Astrocyte of the hippocampus (primary cell): ENCODE data around the gene NLRP8.
"Not testable (repeated sequence)": the region's sequence is repeated elsewhere in the genome, so short reads cannot be mapped to it uniquely, and the experiment has no call there.

ENCODE experiments used
- DNase-seq: peaks from one replicate; pipeline ENCODE4 v3.0.0; 2011; ENCODE audit warnings: low read depth, low spot score

Gene NLRP8

DNA sequence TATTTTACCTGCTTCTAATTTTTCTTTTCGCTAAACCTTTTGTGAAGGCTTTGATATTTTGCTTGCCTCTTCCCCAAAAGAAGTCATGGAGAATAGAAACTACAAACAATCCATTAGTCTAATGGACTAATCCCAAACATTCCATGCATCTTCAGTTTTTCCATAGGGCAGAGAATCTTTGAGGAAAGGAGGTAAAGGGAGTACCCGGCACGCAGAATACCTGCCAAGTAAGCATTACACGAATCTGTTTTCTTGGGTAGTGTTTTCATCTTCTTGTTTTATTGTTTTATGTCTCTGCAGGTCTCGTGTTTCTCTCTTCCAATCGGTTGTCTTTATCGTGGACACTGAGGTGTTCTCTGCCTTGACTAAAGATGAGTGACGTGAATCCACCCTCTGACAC lies at the start of gene NLRP8:
NLRP8 (plus strand) TSS at position 301 of the 400 bp plus-strand sequence.
- no peak for DNase-seq

DNA sequence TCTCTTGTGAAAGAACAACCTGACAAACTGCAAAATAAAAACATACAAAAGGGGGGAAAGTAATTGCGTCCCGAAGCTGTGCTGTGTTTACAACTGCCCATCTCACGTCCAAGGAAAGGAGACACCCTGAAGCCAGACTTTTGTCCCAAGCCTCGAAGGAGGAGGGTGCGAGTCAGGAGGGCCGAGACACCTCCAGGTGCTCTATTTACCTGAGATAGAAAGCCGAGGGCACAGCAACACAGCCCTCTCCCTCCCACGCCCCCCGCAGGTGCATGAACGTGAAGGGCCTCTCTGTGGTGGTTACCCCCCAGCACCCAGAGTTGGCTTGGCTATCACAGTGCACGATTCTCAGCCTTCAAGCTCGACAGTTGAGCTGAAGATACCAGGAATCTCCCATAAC lies 48.7 kb upstream of the NLRP8 start:
- no peak for DNase-seq

DNA sequence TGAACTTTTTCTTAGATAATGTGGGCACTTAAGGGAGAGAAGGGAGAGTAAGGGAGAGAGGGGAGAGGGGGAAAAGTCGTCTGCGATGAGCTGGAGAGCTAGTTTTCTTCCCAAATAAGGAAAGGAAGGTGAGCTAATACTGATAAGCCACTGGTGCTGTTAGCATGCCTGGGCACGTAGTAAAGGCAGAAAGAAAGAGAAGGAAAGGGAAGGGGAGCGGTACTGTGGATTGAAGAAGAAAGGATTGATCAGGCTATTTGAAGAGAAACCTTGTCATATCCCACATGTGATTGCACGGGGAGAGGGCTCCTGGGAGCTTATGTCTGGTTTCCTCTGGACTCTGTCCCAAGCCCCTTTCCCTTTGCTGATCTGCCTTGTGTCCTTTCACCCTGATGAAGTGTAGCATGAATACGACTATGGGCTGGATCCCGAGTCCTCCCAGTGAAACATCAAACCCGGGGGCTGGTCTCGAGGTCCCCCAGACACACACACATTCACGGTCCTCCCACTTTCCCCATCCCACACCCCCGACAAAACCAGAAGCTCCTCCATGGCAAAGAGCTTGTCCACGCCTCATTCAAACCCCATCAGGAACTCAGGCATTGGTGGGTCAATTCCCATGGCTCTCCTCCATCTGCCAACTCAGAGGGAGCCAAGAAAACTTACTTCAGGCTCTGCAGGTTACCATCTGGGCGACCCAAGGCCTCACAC lies 46.1 kb upstream of the NLRP8 start:
- no peak for DNase-seq

DNA sequence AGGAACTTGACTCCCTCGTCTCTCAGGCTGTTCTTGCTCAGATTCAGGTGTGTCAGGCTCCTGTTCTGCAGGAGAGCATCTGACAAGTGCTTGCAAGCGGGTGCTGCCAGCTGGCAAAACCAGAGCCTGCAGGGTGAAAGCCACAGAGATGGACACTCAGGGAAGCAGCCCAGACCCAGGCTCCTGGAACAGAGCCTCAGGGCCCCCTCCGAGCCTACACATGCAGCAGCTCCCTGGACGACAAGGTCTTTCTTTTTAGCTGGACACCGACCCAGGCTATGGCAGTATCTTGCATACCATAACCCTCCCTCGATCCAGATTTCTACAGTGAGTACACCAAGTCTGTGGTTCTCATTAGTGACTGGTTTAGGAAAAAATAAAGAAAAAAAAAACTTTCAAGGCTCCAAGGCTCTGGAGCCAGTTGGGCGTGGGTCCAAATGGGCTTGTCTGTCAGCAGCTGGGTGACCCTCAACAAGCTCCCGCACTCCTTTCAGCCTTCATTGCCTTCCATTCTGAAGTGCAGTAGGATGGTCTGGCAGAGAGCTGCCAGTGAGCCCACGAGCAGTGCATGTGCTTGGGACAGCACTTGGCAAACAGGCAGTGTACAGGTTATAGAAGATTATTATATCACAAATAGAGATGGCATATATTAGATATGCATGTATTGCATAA lies 45.4 kb upstream of the NLRP8 start:
- DNase-seq: no peak

DNA sequence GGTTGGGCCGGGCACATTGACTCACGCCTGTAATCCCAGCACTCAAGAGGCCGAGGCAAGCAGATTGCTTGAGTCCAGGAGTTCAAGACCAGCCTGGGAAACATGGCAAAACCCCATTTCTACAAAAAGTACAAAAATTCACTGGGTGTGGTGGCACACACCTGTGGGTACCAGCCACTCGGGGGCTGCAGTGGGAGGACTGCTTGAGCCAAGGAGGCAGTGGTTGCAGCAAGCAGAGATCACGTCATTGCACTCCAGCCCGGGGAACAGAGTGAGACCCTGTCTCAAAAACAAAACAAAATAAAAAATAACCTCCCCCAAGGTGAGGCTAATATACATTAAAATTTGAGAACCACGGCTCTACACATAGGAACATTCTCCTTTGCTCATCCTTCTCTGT lies 40.3 kb upstream of the NLRP8 start:
- no peak for DNase-seq

DNA sequence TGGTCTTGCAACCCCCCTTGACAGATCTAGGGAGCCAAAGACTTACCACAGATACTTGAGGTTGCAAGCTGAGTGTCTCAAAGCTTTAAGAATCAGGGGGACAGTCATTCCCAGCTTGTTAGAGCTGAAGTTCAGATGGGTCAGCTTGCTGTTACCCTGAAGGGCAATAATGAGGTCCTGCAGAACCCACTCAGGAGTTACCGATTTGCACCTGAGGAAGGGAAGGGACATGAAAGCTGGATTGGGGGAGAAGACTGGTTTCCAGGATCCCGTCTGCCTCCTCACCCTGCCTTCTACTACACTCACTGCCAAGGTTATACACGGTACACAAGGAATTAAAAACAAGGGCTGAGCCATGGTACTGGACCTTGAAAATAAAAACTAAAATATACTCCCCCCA lies 39.9 kb upstream of the NLRP8 start:
- DNase-seq: no peak

DNA sequence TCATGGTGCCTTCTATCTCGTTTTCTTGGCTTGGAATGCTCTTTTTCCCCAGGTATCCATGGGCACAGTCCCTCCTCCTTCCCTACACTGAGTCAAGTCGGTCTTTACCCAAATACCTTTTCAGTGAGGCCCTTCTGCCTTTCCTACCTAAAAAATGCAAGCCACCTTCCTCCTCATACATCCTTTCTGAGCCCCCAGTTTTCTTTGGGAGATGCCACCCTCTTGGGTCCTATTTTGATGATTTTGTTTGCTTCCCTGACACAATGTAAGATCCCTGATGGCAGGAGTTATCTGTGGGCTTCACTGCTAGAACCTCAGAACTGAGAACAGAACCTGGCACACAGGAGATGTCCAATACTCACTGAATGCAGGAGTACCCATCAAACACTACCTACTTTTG lies 37.8 kb upstream of the NLRP8 start:
- DNase-seq: no peak

DNA sequence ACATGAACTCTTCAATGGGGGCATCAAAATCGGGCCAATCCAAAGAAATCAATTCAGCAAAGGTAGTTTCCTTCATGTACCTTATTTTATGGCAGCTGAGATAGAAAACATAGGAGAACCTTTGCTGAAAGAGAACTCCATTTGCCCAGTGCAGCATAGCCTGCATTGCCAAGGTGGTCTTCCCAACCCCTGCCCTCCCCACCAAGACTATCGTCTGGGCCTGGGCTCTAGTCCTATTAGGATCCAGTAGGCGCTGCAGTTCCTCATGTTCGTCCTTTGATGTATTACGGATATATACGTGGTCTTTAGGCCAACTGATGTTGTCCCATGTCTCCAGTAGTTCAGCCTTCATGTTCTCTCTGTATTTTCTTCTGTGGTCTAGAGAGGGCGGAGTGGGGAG lies 34.7 kb upstream of the NLRP8 start:
- DNase-seq: no peak

DNA sequence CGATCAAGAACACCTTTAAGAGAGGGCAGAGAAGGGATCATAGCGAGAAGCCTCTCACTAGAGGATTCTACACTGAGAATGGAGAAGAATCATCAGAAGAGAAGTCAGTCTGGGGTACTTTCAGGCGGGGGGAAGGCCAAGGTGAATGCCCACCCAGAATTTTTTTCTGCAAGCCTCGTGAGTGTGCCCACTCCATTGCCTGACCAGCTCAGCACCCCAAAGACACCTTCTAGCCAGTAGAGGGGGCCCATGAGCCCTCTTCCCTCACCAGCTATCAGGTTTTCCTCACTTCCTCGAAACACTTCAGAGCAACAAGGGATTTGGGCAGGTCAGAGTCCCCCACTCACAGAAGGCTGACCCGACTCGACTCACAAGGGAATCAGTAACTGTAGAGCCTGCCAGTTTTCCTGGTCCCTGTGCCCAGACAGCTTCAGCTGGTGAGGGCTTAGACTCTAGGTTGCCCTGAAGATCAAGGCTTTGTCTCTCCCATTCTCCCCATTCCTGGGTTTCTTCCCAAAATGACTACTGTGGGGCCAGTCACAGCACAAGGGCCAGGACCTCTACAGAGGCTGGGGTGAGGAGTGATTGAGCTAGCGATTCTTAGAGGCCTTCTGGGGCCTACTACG lies 33.9 kb upstream of the NLRP8 start:
- no peak for DNase-seq

DNA sequence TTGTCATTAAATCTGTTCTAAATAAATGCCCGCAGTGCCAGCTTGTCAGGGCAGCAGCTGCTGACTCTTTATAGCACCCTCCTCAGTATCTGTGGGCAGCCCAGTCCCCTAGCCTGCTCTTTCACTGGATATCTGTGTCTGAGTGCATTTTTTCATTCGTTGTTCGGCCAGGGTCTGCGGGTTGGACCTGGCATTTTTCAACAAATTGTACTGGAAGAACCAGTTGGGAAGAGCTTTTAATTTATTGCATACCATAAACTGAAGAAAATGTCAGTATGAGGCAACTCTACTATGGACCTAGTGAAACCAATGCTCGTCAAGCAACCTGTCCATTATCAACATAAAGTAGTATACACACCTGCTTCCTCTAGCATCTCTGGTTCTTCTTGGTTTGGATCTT lies 24.1 kb upstream of the NLRP8 start:
- no peak for DNase-seq

DNA sequence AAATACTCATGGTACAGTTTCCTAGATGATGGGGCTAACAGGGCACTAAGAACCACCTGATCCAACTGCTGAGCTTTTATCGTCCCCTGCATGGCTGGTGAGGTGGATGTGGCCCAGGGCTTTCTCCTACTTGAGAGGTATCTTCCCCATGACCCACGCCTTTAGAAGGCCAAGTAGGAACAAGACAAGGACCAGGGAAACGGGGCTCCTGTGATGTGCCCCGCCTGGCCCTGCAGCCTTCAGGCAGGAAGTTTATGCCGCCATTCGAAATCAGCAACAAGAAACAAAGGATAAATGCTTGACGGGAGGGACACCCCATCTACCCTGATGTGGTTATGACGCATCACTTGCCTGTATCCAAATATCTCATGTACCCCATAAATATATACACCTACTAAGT lies 19.6 kb upstream of the NLRP8 start:
- no peak for DNase-seq

DNA sequence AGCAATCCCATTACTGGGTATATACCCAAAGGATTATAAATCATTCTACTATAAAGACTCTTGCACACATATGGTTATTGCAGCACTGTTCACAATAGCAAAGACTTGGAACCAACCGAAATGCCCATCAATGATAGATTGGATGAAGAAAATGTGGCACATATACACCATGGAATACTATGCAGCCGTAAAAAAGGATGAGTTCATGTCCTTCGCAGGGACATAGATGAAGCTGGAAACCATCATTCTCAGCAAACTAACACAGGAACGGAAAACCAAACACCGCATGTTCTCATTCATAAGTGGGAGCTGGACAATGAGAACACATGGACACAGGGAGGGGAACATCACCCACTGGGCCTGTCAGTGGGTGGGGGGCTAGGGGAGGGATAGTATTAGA lies 18.4 kb upstream of the NLRP8 start:
- DNase-seq: not testable (repeated sequence)

DNA sequence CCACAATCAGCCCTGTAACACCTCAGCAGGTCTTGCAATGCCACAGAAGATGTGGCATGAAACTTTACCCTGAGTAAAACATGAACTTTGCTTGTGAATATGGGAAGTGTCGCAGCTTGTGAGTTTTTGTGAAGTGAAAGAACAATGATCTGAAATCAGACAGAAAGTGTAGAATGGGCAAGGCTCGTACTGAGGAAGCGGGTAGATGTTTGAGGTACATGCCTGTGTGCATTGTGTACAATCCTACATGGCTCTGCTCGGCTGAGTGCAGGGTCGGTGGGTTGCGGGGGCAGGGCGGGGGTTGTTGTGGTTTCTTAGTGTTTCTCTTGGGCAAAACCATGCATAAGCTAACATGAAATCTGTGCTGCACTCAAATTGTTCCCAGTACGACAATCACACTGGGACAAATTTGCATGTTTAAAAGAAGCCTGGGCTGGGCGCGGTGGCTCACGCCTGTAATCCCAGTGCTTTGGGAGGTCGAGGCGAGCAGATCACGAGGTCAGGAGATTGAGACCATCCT lies 16.6 kb upstream of the NLRP8 start:
- no peak for DNase-seq

DNA sequence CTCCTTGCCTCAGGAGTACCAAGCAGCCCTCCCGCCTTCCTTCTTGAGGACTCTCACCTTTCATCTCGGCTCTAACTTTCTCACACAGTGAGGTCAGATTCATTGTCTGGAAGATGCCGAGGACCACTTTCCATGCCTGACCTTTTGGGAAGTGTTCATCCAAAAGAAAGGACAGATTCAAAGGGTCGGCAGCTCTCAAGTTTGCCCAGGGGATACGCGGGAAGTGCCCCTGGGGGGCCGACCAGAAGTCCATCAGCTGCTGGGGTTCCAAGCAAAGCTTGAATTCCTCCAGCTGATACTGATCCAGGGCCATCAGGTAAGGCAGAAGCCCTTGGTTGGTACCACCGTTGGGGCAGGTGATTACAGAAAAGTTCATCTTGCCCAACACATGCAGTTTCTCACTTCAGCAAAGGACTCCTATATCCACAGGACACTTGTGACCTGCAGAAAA lies 15.7 kb upstream of the NLRP8 start, which contains the start of gene NLRP13:
NLRP13 (minus strand) TSS at position 401 of the 451 bp plus-strand sequence; CDS start at position 376, 25 bp downstream.
- DNase-seq: no peak

DNA sequence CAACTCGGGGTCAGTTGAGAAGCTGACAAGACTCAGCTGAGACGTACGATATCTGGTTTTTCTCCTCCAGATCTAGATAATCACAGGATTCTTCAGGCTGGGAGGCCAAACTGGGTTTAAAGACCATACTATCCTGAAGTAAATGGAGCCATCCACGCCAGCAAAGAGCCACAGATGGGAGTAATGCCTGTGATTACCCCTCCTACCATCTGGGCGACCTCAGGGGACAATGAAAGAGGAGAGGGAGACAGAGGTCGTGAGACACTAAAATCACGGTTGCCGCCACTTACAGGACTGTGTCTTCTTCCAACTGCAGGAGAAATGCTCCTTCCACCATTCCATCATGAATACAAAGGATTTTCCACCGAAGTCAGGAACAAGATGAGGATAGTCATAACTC lies 12.4 kb upstream of the NLRP8 start:
- DNase-seq: no peak

DNA sequence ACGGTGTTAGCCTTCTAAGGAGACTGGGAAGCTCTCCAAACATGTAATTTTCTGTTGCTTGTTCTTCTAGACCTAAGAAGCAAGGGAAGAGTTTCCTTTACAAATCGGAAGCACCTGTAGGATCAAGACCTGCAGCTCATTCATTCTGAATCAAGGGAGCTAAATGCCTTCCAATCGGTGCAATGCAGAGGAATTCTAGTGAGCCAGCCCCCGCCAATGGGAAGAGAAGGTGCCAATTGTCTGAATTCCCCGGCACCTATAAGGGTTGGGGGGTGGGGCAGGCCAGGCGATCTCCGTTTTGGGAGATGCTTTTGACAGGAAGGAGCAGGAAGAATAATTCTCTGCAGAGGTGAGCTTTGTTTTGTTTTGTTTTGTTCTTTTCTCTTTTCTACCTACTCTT lies 8.4 kb upstream of the NLRP8 start:
- no peak for DNase-seq

DNA sequence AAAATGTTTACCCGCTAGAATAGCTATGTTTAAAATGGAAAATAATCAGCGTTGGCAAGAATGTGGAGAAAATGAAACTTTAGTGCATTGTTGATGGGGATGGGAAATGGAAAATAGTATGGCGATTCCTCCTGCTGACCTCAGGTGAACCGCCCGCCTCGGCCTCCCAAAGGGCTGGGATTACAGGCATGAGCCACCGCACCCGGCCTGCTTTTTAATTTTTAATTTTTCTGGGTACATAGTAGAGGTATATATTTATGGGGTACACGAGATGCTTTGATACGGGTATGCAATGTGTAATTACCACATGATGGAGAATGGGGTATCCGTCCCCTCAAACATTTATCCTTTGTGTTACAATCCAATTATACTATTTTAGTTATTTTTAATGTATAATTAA lies 7.3 kb upstream of the NLRP8 start:
- no peak for DNase-seq

DNA sequence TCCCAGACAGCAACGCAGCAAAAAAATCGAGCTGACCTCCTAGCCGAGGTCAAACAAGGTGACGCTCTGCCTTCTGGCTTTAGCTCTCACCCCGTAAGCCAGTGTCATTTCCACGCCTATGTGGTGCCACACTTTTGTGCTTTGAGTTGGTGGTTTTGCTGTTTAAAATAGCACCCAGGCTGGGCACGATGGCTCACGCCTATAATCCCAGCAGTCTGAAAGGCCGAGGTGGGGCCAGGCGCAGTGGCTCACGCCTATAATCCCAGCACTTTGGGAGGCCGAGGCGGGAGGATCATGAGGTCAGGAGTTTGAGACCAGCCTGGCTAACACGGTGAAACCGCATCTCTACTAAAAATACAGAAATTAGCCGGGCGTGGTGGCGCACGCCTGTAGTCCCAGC lies 2.9 kb downstream of the NLRP8 start:
- DNase-seq: not testable (repeated sequence)

DNA sequence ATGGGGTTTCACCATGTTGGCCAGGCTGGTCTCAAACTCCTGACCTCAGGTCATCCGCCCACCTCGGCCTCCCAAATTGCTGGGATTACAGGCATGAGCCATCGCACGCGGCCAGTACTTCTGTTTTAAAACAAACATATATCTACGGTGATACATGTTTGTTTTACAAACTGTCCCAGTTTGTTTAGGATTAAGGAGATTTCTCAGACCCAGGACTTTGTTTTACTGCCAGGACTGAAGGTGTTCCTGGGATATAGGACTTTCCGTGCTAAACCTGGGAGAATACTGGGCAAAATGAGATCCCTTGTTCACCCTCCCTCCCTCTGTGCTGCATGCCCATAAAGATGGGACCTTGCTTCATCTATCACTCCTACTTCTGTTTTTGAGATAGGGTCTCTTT lies 8.8 kb downstream of the NLRP8 start:
- no peak for DNase-seq

DNA sequence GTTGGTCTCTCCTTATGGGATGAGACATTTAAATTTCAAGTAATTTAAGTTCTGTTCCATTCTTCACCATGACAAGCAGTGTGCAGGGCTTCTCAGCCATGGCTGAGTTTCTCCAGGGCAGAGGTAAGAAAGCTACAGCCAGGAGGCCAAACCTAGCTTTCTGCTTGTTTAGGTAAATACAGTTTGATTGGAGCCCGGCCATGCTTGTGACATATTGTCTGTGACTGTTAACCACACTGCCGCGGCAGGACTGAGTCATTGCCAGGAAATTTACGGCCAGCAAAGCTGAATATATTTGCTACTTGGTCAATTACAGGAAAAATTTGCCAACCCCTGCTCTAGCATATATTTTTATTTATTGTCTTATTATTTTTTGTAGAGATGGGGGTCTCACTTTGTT lies 10.7 kb downstream of the NLRP8 start:
- peak; percentile 17 for DNase-seq

DNA sequence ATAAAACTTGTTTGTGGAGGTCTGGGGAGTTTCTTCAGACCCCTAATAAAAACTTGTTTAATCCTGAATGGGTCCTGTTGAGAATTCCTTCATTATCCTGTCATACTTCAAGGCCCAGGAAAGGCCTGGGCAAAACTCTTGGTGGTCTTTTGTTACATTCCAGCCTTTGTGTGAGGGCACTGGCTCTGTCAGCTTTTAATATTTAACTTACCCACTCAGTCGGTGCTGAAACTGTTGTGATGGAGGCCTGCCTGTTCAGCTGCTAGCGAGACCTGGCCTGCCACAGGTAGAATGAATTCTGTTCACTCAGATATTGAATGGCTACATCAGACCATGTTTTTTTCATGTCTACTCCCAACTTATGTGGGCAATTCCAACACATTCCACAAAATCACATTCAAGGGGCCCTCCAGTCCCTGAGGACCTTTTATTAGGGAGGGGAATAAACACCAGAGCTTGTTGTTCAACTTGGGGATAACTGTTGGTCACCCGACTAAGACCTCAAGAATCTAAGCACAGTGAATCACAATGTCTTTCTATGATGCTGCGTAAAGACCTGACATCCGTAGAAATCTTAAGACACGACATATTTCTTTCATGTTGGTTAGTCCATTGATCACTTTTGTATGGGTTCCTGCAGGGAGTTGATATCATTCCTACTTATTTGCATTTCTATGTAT lies 12.5 kb downstream of the NLRP8 start:
- DNase-seq: no peak

DNA sequence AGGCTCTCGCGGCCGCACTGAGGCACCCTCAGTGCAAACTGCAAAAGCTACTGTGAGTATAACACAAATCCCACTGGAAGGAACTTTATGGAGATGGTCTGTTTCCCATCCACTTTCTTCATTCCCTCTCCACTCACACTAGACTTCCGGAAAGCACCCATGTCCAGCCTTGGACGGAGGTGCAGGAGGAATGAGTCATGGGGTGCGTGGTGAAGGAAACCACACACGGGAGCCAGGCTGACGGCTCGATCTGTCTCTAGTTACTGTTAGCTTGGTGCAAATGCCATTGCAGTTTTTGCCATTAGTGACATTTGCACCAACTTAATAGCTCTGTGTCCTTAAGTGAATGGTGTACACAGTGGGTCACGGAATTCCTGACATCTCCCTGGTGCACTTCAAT lies 14.6 kb downstream of the NLRP8 start:
- DNase-seq: no peak
